B cell (primary cell): Measurements from ENCODE around the gene WDR87.

Source experiments
- CTCF ChIP-seq: fragments of 200-600 bp; IDR thresholded peaks from one replicate; pipeline ENCODE4 v1.8.0; 2022; ENCODE audit warnings: antibody characterized with exemption, mild to moderate bottlenecking
- EZH2 ChIP-seq: IDR thresholded peaks from 2 replicates; pipeline ENCODE4 v1.6.1; 2012; ENCODE audit warnings: borderline replicate concordance, low read depth, mild to moderate bottlenecking, moderate library complexity, low read length; ENCODE audit not compliant: insufficient read depth, poor library complexity, severe bottlenecking

GRCh38 chr19:37942516-37942902, 36.1 kb upstream of the WDR87 start:
- no peak for TF ChIP-seq CTCF
- no peak for TF ChIP-seq EZH2
